ENCODE data around the gene TUBA1C.
"Not testable (repeated sequence)": the region's sequence is repeated elsewhere in the genome, so short reads cannot be mapped to it uniquely, and the experiment has no call there.

DNA sequence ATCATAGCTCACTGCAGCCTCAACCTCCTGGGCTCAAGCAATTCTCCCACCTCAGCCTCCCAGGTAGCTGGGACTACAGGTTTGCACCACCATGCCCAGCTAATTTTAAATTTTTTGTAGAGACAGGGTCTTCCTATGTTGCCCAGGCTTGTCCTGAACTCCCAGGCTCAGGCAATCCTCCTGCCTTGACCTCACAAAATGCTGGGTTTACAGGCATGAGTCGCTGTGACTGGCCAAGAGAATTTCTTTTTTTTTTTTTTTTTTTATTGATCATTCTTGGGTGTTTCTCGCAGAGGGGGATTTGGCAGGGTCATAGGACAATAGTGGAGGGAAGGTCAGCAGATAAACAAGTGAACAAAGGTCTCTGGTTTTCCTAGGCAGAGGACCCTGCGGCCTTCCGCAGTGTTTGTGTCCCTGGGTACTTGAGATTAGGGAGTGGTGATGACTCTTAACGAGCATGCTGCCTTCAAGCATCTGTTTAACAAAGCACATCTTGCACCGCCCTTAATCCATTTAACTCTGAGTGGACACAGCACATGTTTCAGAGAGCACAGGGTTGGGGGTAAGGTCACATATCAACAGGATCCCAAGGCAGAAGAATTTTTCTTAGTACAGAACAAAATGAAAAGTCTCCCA lies 18.0 kb downstream of the TUBA1C start:
- TF ChIP-seq, protein P1, sequence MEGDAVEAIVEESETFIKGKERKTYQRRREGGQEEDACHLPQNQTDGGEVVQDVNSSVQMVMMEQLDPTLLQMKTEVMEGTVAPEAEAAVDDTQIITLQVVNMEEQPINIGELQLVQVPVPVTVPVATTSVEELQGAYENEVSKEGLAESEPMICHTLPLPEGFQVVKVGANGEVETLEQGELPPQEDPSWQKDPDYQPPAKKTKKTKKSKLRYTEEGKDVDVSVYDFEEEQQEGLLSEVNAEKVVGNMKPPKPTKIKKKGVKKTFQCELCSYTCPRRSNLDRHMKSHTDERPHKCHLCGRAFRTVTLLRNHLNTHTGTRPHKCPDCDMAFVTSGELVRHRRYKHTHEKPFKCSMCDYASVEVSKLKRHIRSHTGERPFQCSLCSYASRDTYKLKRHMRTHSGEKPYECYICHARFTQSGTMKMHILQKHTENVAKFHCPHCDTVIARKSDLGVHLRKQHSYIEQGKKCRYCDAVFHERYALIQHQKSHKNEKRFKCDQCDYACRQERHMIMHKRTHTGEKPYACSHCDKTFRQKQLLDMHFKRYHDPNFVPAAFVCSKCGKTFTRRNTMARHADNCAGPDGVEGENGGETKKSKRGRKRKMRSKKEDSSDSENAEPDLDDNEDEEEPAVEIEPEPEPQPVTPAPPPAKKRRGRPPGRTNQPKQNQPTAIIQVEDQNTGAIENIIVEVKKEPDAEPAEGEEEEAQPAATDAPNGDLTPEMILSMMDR (IDR thresholded peaks at IDR 0.05), result not testable (repeated sequence)
- TF ChIP-seq EZH2, EZH2phosphoT487 (IDR thresholded peaks at IDR 0.05): not testable (repeated sequence)

Measured in neural progenitor cell (in vitro differentiated cells).